ENCODE results near the gene GUK1. TPM values are rescaled to one million over a fixed set of nuclear protein-coding genes. Genes with fewer than 3 reads are reported as not detected.

Gene GUK1
- total RNA-seq, 1 donor, result 367 TPM

DNA sequence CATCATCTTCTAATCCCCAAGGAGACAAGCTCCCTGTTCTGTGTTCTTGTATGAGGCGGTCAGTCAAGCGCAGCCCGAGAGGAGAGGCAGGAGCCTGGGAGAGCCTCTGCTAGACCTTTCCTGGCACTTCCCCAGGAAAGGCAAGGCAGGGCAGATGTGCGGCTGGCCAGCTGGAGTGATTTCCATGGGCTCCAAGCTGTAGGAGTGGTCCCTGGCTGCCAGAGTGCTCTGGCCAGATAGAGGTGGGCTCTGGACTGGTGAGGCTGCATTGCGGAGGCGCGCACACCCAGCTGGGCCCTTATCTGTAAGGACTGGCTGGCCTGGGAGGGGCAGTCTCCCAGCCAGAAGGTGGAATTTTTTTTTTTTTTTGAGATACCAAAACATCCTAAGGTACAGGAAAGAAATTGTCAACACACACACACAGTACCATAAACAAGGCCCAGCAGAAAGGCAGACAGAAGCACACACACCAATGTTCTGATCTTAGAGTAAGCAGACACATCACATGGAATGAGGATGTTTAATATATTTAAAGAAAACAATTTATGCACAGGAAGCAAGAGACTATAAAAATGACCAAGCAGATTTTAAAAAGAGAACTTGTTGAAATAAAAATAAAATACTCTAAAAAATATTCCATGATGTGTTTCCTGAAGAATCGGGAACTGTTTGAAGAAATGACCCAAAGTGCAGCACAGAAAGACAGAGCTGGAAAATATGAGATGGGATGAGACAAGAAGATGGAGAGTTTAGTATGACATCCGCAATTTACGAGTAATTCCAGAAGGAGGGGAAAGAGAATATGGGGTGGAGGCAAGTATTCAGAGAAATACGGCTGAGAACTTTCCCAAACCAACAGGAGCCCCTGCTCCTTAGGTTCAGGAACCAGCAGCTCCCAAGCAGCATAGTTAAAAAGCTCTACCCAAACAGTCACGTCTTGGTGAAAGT is 38.9 kb downstream of the GUK1 start:
- DNase-seq (ENCODE audit: low read depth), result peak; percentile 74
- TF ChIP-seq, protein P1, sequence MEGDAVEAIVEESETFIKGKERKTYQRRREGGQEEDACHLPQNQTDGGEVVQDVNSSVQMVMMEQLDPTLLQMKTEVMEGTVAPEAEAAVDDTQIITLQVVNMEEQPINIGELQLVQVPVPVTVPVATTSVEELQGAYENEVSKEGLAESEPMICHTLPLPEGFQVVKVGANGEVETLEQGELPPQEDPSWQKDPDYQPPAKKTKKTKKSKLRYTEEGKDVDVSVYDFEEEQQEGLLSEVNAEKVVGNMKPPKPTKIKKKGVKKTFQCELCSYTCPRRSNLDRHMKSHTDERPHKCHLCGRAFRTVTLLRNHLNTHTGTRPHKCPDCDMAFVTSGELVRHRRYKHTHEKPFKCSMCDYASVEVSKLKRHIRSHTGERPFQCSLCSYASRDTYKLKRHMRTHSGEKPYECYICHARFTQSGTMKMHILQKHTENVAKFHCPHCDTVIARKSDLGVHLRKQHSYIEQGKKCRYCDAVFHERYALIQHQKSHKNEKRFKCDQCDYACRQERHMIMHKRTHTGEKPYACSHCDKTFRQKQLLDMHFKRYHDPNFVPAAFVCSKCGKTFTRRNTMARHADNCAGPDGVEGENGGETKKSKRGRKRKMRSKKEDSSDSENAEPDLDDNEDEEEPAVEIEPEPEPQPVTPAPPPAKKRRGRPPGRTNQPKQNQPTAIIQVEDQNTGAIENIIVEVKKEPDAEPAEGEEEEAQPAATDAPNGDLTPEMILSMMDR (IDR thresholded peaks at IDR 0.05; ENCODE audit: insufficient read depth, low read depth, low read length), result no peak
- H3K4me3 ChIP-seq (ENCODE audit: low read depth, low read length), result no peak overlapping the region

DNA sequence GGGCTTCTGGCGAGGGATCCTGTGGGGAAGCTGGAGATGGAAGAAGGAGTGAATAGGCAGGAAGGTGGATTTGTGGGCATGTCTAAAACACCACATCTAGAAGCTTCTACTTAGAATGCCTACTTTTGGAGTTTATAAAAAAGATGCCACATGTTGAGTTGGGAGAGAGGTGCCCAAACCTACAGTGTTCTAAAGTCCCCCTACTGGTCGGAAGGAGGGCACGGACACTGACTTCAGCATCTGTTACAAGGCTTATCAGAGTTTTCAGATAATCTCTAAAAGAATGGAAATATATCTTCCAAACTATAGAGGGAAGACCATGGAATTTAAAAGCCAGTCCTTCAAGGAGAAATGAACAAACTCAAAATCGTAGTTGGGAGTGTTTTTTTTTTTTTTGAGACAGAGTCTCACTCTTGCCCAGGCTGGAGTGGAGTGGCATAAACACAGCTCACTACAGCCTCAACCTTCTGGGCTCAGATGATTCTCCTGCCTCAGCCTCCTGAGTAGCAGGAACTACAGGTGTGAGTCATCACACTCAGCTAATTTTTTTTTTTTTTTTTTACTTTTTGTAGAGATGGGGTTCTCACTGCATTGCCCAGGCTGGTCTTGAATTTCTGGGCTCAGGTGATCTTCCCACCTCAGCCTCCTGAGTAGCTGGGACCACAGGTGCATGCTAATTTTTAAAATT is 40.3 kb downstream of the GUK1 start:
- no peak overlapping the region for H3K4me3 ChIP-seq (ENCODE audit: low read depth, low read length)
- TF ChIP-seq, protein P1 (IDR thresholded peaks at IDR 0.05; ENCODE audit: insufficient read depth, low read depth, low read length), result peak; percentile 47
- DNase-seq (ENCODE audit: low read depth), result peak; percentile 10

DNA sequence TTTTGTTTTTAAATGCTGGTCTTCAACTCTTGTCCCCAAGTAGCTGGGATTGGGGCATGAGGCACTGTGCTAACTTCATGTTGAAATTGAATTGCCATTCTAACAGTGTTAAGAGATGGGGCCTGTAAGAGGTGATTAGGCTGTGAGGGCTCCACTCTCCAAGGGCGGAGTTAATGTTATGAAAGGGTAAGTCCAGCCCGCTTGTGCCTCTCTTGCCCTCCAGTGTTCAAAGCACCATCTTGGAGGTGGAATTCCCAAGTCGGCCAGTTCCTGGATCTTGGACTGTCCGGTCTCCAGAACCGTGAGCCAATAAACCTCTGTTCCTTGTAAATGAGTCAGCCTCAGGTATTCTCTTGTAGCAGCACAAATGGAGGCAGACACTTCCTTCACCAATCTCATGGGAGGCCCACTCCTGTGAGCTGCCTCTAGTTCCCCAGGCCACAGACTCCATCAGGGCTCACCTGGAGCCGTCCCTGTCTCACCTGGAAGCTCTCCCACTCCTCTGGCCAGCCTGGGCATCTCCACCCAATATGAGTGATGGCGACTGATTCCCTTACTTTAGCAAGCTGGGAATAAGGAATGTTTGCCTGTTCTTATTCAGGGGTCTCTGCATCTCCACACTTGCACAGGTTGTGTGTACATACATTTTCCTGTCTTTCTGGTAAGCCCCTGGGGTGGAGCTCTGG is 41.0 kb downstream of the GUK1 start:
- no peak overlapping the region for H3K4me3 ChIP-seq (ENCODE audit: low read depth, low read length)
- TF ChIP-seq, protein P1 (IDR thresholded peaks at IDR 0.05; ENCODE audit: insufficient read depth, low read depth, low read length), result no peak
- DNase-seq (ENCODE audit: low read depth), result no peak

DNA sequence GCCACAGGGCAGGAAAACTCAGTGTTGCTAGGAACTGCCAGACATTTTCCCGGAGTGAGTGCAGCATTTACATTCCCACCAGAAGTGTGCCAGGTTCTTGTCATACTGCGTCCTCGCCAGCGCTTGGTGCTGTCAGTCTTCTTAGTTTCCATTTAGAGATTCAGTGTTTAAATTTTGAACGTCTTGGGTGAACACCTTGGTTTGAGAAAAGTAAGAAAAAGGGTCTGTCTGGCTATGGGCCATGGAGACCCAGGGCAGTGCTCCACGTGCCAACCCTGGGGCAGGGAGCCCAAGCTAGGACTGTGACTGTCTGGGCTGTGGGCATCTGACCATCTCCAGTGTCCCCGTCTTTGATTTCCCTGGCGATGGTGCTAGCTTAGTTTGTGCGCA is 41.6 kb downstream of the GUK1 start:
- no peak overlapping the region for H3K4me3 ChIP-seq (ENCODE audit: low read depth, low read length)
- DNase-seq (ENCODE audit: low read depth), result no peak
- TF ChIP-seq, protein P1 (IDR thresholded peaks at IDR 0.05; ENCODE audit: insufficient read depth, low read depth, low read length), result no peak

DNA sequence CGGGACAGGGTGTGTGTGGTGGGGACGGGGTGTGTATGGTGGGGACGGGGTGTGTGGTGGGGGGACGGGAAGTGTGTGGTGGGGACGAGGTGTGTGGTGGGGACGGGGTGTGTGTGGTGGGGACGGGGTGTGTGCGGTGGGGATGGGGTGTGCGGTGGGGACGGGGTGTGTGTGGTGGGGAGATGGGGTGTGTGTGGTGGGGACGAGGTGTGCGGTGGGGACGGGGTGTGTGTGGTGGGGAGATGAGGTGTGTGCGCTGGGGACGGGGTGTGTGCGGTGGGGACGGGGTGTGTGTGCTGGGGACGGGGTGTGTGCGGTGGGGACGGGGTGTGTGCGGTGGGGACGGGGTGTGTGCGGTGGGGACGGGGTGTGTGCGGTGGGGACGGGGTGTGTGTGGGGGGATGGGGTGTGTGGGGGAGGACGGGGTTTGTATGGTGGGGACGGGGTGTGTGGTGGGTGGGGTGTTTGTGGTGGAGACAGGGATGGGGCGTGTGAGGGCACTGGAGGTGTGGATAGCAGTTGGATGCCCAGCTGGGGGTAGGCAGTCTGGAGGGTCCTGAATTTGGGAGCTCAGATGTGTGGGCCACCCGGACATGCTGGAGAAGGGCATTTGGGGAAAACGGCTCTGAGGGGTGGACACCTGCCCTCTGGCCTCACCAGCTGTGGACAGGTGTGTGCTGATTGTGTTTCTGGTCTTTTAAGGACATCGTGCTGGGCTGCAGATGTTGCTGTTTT is 42.4 kb downstream of the GUK1 start:
- no peak for DNase-seq (ENCODE audit: low read depth)
- TF ChIP-seq, protein P1 (IDR thresholded peaks at IDR 0.05; ENCODE audit: insufficient read depth, low read depth, low read length), result no peak

DNA sequence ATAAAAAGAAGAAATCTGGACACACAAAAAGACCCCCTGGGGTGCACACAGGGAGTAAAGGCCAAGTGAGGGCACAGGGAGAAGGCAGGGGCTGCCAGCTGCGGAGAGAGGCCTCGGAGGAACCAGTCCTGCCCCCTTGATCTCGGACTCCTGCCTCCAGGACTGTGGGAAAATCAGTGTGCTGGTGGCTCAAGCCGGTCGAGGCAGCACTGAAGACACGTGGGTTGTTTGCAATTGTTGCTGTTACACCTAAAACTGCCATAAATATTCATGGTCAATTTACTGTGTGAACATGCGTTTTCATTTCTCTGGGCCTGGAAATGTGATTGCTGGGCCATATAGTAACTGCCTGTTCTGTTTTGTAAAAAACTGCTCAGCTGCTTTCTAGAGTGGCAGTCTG is 44.1 kb downstream of the GUK1 start:
- DNase-seq (ENCODE audit: low read depth), result no peak
- no peak overlapping the region for H3K4me3 ChIP-seq (ENCODE audit: low read depth, low read length)
- TF ChIP-seq, protein P1 (IDR thresholded peaks at IDR 0.05; ENCODE audit: insufficient read depth, low read depth, low read length), result no peak

More for the DNA sequence above, 42.4 kb downstream of the GUK1 start:
- no peak overlapping the region for H3K4me3 ChIP-seq (ENCODE audit: low read depth, low read length)
